ENCODE results near the gene ZNF423.
"Not testable (repeated sequence)": the region's sequence is repeated elsewhere in the genome, so short reads cannot be mapped to it uniquely, and the experiment has no call there.

ZNF423 gene

GRCh38 chr16:49855822-49856671, at the start of gene ZNF423:
Gene ZNF423 (minus strand): TSS chr16:49856112. CDS start chr16:49855774, 338 bp downstream.
- no peak for DNase-seq

DNA sequence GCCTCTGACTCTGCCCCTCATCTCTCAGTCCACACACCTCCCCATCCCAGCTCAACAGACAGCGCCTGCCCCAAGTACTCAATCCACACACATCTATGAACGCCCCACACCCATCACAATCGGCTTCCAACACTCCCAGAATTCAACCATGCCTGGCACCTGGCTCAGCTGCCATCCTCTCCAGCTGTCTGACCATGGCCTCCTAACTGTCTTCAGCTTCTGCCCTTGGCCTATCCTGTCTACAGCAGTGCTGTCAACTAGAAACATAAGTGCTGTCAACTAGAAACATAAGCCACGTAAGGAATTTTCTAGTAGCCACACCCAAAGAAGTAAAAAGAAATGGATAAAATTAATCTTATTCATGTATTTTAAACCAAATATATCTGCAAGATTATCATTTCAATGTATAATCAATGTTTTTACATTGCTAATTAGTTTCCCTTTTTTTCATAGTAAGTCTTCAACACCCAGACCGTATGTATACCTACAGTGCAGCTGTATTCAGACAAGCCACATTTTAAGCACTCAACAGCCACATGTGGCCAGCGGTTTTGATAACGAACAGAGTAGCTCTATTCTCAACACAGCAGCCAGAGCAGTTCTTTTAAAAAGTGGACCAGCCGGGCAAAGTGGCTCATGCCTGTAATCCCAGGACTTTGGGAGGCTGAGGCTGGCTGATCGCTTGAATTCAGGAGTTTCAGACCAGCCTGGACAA, 48.6 kb upstream of the ZNF423 start:
- DNase-seq = no peak

- DNase-seq = no peak
Observed at GRCh38 chr16:49902908-49903307, 47.0 kb upstream of the ZNF423 start.

GRCh38 chr16:49901711-49902110, 45.8 kb upstream of the ZNF423 start:
- DNase-seq = no peak

DNA sequence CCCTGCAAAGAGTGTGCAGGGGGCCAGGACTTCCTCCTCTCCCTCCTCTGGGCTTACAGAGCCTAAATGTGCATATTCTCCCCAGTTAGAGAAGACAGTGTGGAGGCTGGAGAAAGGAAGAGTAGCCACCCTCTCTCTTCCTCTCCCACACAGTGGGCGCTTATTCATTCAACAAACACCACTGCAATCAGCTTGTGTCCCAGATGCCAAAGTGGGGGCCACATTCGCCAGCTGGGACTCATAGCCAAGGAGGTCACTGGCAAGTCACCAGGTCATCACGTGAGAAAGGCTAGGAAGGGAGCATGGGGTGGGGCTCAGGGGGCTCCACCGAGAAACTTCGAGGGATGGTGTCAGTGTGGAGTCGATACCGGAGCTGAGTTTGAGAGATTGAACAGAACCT, 45.0 kb upstream of the ZNF423 start:
- DNase-seq = no peak

- DNase-seq = no peak
Observed at GRCh38 chr16:49899991-49900695, 44.2 kb upstream of the ZNF423 start.

DNA sequence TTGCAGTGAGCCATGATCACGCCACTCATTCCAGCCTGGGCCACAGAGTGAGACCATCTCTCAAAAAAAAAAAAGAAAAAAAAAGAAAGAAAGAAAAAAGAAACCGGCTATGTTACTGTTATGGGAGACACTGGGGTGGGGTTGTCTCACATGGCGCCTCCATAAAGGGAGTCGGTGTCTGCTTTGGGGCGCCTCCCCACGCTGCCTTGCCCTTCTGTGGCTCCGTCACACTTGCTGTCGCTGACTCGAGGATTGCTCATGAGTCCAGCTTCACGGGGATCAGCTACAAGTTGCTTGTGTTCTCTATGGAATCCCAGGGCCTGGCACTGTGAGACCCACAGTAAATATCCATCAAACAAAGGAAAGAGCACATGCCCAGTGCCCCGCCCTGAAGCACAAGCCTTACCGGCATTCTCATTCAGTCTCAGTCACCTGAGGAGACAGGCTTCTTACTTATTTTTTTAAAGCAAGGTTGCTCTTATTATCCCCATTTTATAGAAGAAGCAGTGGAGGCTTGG, 40.6 kb upstream of the ZNF423 start:
- no peak for DNase-seq

- no peak for DNase-seq
Observed at GRCh38 chr16:49890876-49891275, 35.0 kb upstream of the ZNF423 start.

GRCh38 chr16:49889725-49890397, 33.9 kb upstream of the ZNF423 start:
- no peak for DNase-seq

- no peak for DNase-seq
Observed at GRCh38 chr16:49886554-49887094, 30.7 kb upstream of the ZNF423 start.

DNA sequence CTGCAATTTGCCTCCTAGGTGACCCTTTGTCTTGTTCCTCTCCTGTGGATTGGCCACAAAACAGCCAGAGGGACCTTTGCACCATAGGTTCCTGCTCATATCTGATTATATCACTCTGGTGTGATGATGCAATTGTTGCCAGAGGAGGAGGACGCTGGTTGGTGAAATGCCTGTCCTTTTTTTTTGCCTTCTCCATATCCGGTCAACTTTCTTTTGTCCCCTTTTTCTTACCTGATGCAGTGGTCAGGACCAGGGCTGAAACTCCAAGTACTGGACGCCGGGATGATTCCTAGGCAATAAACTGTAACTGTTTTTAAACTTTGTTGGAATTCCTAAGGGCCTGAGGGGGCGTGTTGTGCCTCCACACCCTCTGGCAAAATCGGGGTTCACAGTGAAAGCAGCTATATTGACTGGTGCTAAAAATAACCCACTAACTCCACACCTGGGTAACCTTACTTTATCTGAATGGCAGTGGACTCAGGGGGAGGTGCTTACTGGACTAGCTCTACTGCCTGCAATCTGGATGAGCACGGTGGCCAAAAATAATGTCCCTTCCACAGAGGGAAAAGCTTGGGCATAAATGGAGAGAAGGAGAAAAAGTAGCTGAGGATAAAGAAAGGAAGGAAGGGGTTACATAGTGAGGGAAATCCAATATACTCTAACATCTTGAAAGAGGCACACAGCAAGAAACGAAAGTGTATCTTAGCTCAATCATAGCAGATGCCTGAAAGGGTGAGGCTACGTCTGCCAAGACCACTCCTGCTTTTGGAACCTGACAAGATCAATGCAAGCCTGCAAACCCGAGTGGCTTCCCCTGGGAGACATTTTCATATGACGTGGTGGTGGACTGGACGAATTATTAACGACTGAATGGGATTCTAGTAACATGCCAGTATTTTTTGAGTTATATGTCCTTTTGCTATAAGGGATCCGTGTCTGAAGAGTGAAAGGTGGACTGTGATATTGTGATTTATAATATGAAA, 28.4 kb upstream of the ZNF423 start:
- no peak for DNase-seq

- no peak for DNase-seq
Observed at GRCh38 chr16:49883076-49884014, 27.4 kb upstream of the ZNF423 start.

DNA sequence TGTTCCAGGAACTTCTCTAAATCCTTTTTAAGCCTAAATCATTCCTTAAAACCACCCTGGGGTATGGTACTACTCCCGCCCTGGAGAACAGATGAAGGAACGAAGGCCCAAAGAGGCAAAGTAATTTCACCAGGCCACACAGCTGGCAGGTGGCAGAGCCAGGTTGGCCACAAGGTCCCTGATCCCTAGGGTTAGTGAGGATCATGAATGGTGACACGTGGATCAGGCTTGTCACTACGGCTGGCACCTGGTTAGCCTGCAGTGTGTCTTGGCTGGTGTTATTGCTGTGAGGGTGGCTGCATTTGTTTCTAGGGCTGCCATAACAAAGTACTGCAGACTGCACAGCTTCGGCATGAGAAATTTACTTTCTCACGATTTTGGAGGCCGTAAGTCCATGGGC, 26.0 kb upstream of the ZNF423 start:
- DNase-seq = no peak

GRCh38 chr16:49878540-49878939, 22.6 kb upstream of the ZNF423 start:
- not testable (repeated sequence) for DNase-seq

GRCh38 chr16:49876716-49877129, 20.8 kb upstream of the ZNF423 start:
- DNase-seq = peak in 1 of 2 donors; percentile 9

GRCh38 chr16:49875806-49876715, 20.1 kb upstream of the ZNF423 start:
- DNase-seq = no peak

GRCh38 chr16:49874613-49875237, 18.8 kb upstream of the ZNF423 start:
- no peak for DNase-seq

DNA sequence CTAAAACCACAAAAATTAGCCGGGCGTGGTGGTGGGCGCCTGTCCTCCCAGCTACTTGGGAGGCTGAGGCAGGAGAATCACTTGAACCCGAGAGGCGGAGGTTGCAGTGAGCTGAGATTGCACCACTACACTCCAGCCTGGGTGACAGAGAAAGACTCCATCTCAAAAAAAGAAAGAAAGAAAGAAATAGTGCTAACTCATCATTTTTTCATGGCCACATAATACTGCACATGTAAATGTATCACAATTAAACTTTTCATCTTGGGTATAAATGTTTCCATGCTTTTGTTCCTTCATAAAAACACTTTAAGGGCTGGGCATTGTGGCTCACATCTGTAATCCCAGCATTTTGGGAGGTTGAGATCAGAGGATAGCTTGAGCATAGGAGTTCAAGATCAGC, 15.9 kb upstream of the ZNF423 start:
- not testable (repeated sequence) for DNase-seq
